ENCODE measurements around the gene GPHN. TPM values are rescaled to one million over a fixed set of nuclear protein-coding genes. Genes with fewer than 3 reads are reported as not detected.

GPHN gene
- total RNA-seq, 1 donor = 8.3 TPM

GRCh38 chr14:66772146-66772545 is 264.2 kb downstream of the GPHN start:
- no peaks in the 10 kb centered on the region for H3K27me3 ChIP-seq (ENCODE audit: insufficient read depth, low read length)
- H2AFZ ChIP-seq (ENCODE audit: low read length) = no peak overlapping the region
- no peak for TF ChIP-seq CTCF (IDR thresholded peaks at IDR 0.05; ENCODE audit: extremely low read depth, low read depth, low read length)
- no peak overlapping the region for H3K27ac ChIP-seq (ENCODE audit: low read depth, low read length)
- no peak overlapping the region for H3K4me3 ChIP-seq (ENCODE audit: insufficient read depth, low read length)
- no peaks in the 10 kb centered on the region for H3K36me3 ChIP-seq (ENCODE audit: insufficient read depth, low read length)
- H3K9me3 ChIP-seq (ENCODE audit: low read depth, low read length) = no peaks in the 10 kb centered on the region
- no peaks in the 10 kb centered on the region for H4K20me1 ChIP-seq (ENCODE audit: insufficient read depth, low read length)
- no peak for DNase-seq (ENCODE audit: insufficient read length, low spot score, missing footprints)
- no peaks in the 10 kb centered on the region for H3K4me1 ChIP-seq (ENCODE audit: insufficient read depth, low read length)
- H3K79me2 ChIP-seq (ENCODE audit: insufficient read depth, low read length) = no peaks in the 10 kb centered on the region
- no peak overlapping the region for H3K4me2 ChIP-seq (ENCODE audit: insufficient read depth, low read length)

GRCh38 chr14:66782853-66783252 is 274.9 kb downstream of the GPHN start:
- TF ChIP-seq CTCF (IDR thresholded peaks at IDR 0.05; ENCODE audit: extremely low read depth, low read depth, low read length) = no peak
- Histone ChIP-seq H3K36me3 (ENCODE audit: insufficient read depth, low read length) (no peaks in the 10 kb centered on the region), H3K27ac (ENCODE audit: low read depth, low read length) (no peak overlapping the region), H2AFZ (ENCODE audit: low read length) (no peak overlapping the region), H3K9me3 (ENCODE audit: low read depth, low read length) (no peaks in the 10 kb centered on the region), H4K20me1 (ENCODE audit: insufficient read depth, low read length) (no peaks in the 10 kb centered on the region), H3K4me2 (ENCODE audit: insufficient read depth, low read length) (no peak overlapping the region), H3K4me1 (ENCODE audit: insufficient read depth, low read length) (no peaks in the 10 kb centered on the region), H3K4me3 (ENCODE audit: insufficient read depth, low read length) (no peak overlapping the region), H3K79me2 (ENCODE audit: insufficient read depth, low read length) (no peaks in the 10 kb centered on the region), H3K27me3 (ENCODE audit: insufficient read depth, low read length) (no peaks in the 10 kb centered on the region)
- DNase-seq (ENCODE audit: insufficient read length, low spot score, missing footprints) = no peak

- Histone ChIP-seq H3K27ac (ENCODE audit: low read depth, low read length) (no peak overlapping the region), H4K20me1 (ENCODE audit: insufficient read depth, low read length) (no peaks in the 10 kb centered on the region), H3K27me3 (ENCODE audit: insufficient read depth, low read length) (no peaks in the 10 kb centered on the region), H2AFZ (ENCODE audit: low read length) (no peak overlapping the region), H3K4me2 (ENCODE audit: insufficient read depth, low read length) (no peak overlapping the region), H3K9me3 (ENCODE audit: low read depth, low read length) (no peaks in the 10 kb centered on the region), H3K36me3 (ENCODE audit: insufficient read depth, low read length) (no peaks in the 10 kb centered on the region), H3K4me3 (ENCODE audit: insufficient read depth, low read length) (no peak overlapping the region), H3K4me1 (ENCODE audit: insufficient read depth, low read length) (no peaks in the 10 kb centered on the region), H3K79me2 (ENCODE audit: insufficient read depth, low read length) (no peaks in the 10 kb centered on the region)
- no peak for TF ChIP-seq CTCF (IDR thresholded peaks at IDR 0.05; ENCODE audit: extremely low read depth, low read depth, low read length)
- DNase-seq (ENCODE audit: insufficient read length, low spot score, missing footprints) = no peak
Observed at GRCh38 chr14:66790101-66790500, 282.2 kb downstream of the GPHN start.

GRCh38 chr14:66802962-66803361 is 295.0 kb downstream of the GPHN start:
- Histone ChIP-seq H3K27ac (ENCODE audit: low read depth, low read length) (no peak overlapping the region), H3K9me3 (ENCODE audit: low read depth, low read length) (no peaks in the 10 kb centered on the region), H3K4me2 (ENCODE audit: insufficient read depth, low read length) (no peak overlapping the region), H3K79me2 (ENCODE audit: insufficient read depth, low read length) (no peaks in the 10 kb centered on the region), H3K36me3 (ENCODE audit: insufficient read depth, low read length) (no peaks in the 10 kb centered on the region), H4K20me1 (ENCODE audit: insufficient read depth, low read length) (no peaks in the 10 kb centered on the region), H3K27me3 (ENCODE audit: insufficient read depth, low read length) (no peaks in the 10 kb centered on the region), H3K4me1 (ENCODE audit: insufficient read depth, low read length) (no peaks in the 10 kb centered on the region), H2AFZ (ENCODE audit: low read length) (no peak overlapping the region), H3K4me3 (ENCODE audit: insufficient read depth, low read length) (no peak overlapping the region)
- TF ChIP-seq CTCF (IDR thresholded peaks at IDR 0.05; ENCODE audit: extremely low read depth, low read depth, low read length) = no peak
- no peak for DNase-seq (ENCODE audit: insufficient read length, low spot score, missing footprints)
